HCT116 (cell line): ENCODE results near the gene WNT8B.

Experiments
- CEBPB ChIP-seq: IDR thresholded peaks from 2 replicates; pipeline ENCODE4 v1.6.1; 2012; ENCODE audit warnings: low read depth
- CTCF ChIP-seq, 3 experiments: fragments of 200-600 bp in 1 of 3; sonication (generic) in 1 of 3; IDR thresholded peaks in 2 of 3; conservative IDR thresholded peaks in 1 of 3; 2 replicates each; pipeline ENCODE4 v1.5.1; 2012 to 2017; ENCODE audit warnings: low read depth in 2 of 3, low read length in 2 of 3, antibody characterized with exemption in 1 of 3, borderline replicate concordance in 1 of 3, control low read depth in 1 of 3, mild to moderate bottlenecking in 1 of 3, mixed read lengths in 1 of 3, mixed run types in 1 of 3, moderate library complexity in 1 of 3; ENCODE audit not compliant: insufficient read depth in 1 of 3
- ELF1 ChIP-seq: IDR thresholded peaks from 2 replicates; pipeline ENCODE4 v1.6.1; 2012; ENCODE audit warnings: low read depth, borderline replicate concordance
- EZH2 ChIP-seq: fragments of 200-600 bp; sonication (generic); IDR thresholded peaks from 2 replicates; pipeline ENCODE4 v1.6.1; 2017; ENCODE audit warnings: antibody characterized with exemption, mixed run types
- EZH2phosphoT487 ChIP-seq: fragments of 200-600 bp; IDR thresholded peaks from 2 replicates; pipeline ENCODE4 v1.6.1; 2018; ENCODE audit warnings: antibody characterized with exemption, borderline replicate concordance
- JUND ChIP-seq: IDR thresholded peaks from 2 replicates; pipeline ENCODE4 v1.6.1; 2012
- POLR2A ChIP-seq: IDR thresholded peaks from 2 replicates; pipeline ENCODE4 v1.7.0; 2011; ENCODE audit warnings: borderline replicate concordance; ENCODE audit not compliant: insufficient read depth, insufficient read length; ENCODE audit errors: extremely low read depth
- REST ChIP-seq: IDR thresholded peaks from 2 replicates; pipeline ENCODE4 v1.6.1; 2012; ENCODE audit warnings: low read depth
- SIN3A ChIP-seq: IDR thresholded peaks from 2 replicates; pipeline ENCODE4 v1.6.1; 2012; ENCODE audit warnings: low read depth
- ZFX ChIP-seq: fragments of 450-650 bp; IDR thresholded peaks from 2 replicates; pipeline ENCODE4 v1.6.1; 2017
- ZNF274 ChIP-seq: fragments of 200-500 bp; sonication (Bioruptor generic); IDR thresholded peaks from 2 replicates; pipeline ENCODE4 v1.6.1; 2014; ENCODE audit warnings: mild to moderate bottlenecking, low read depth, low read length, inconsistent platforms
- TF ChIP-seq, protein P1 (sequence below): IDR thresholded peaks from 2 replicates; pipeline ENCODE4 v1.6.1; 2011; ENCODE audit warnings: mild to moderate bottlenecking, low read length, moderate library complexity; ENCODE audit not compliant: insufficient replicate concordance; ENCODE audit errors: extremely low read depth

GRCh38 chr10:100470367-100470766, 7.6 kb downstream of the WNT8B start:
- no peak for TF ChIP-seq CTCF (IDR thresholded peaks at IDR 0.05 in 2 of 3, conservative IDR thresholded peaks at IDR 0.05 in 1 of 3; ENCODE audit: borderline replicate concordance in 1 of 3, insufficient read depth in 1 of 3, low read depth in 2 of 3, low read length in 2 of 3)
- TF ChIP-seq ELF1: no peak
- no peak for TF ChIP-seq JUND
- TF ChIP-seq ZFX: no peak
- no peak for TF ChIP-seq REST
- TF ChIP-seq EZH2: no peak
- TF ChIP-seq SIN3A: no peak
- no peak for TF ChIP-seq ZNF274
- TF ChIP-seq CEBPB: no peak
- TF ChIP-seq EZH2phosphoT487: no peak
- TF ChIP-seq, protein P1, sequence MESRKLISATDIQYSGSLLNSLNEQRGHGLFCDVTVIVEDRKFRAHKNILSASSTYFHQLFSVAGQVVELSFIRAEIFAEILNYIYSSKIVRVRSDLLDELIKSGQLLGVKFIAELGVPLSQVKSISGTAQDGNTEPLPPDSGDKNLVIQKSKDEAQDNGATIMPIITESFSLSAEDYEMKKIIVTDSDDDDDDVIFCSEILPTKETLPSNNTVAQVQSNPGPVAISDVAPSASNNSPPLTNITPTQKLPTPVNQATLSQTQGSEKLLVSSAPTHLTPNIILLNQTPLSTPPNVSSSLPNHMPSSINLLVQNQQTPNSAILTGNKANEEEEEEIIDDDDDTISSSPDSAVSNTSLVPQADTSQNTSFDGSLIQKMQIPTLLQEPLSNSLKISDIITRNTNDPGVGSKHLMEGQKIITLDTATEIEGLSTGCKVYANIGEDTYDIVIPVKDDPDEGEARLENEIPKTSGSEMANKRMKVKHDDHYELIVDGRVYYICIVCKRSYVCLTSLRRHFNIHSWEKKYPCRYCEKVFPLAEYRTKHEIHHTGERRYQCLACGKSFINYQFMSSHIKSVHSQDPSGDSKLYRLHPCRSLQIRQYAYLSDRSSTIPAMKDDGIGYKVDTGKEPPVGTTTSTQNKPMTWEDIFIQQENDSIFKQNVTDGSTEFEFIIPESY: no peak
- TF ChIP-seq POLR2A: no peak
